Thoracic aorta (tissue), 2 donors: ENCODE data around the gene CACYBP. TPM values are rescaled to one million over a fixed set of nuclear protein-coding genes. Genes with fewer than 3 reads are reported as not detected.

Experiments used
- ATAC-seq: fragments of 150-250 bp; one replicate; pipeline ENCODE4 v1.8.0; 2017; ENCODE audit warnings: low read depth; ENCODE audit not compliant: insufficient number of reproducible peaks, low FRiP score
- DNase-seq: peaks from one replicate; pipeline ENCODE4 v3.0.0-alpha.2; 2020; ENCODE audit warnings: low spot score
- H3K27ac ChIP-seq, 2 donors: fragments of 200-600 bp; sonication (generic); 1 replicate in 1 of 2; 2 replicates in 1 of 2; pipeline ENCODE4 v1.5.1; 2016; ENCODE audit warnings: mild to moderate bottlenecking in 2 of 2, moderate library complexity in 2 of 2
- H3K27me3 ChIP-seq: fragments of 200-600 bp; sonication (generic); replicated peaks from 2 replicates; pipeline ENCODE4 v1.6.0; 2016; ENCODE audit warnings: mild to moderate bottlenecking; ENCODE audit not compliant: insufficient read depth
- H3K36me3 ChIP-seq: fragments of 200-600 bp; sonication (generic); one replicate; pipeline ENCODE4 v1.5.1; 2016
- H3K4me1 ChIP-seq, 2 donors: fragments of 200-600 bp; sonication (generic); 1 replicate in 1 of 2; 2 replicates in 1 of 2; pipeline versions ENCODE4 v1.5.1 to v1.6.0; 2016; ENCODE audit warnings: low read depth in 2 of 2, mild to moderate bottlenecking in 1 of 2; ENCODE audit not compliant: control insufficient read depth in 1 of 2
- H3K4me3 ChIP-seq: fragments of 200-600 bp; sonication (generic); 2 replicates; pipeline ENCODE4 v1.5.1; 2016; ENCODE audit warnings: mild to moderate bottlenecking
- H3K9me3 ChIP-seq: fragments of 200-600 bp; sonication (generic); 2 replicates; pipeline ENCODE4 v1.5.1; 2016
- total RNA-seq, 2 donors: library from RNA; depleted of rRNA; stranded (reverse); fragments of >200 nt; gene quantifications; one replicate each; pipeline versions ENCODE4 v1.1.0 to v1.2.3, GENCODE V29; 2016
- TF ChIP-seq, protein P1 (sequence below): fragments of 200-600 bp; sonication (generic); IDR thresholded peaks from one replicate; pipeline ENCODE4 v1.5.1; 2019; ENCODE audit warnings: antibody characterized with exemption

CACYBP gene
- total RNA-seq, 2 donors from 2014 or later: 54.8 to 55.0 TPM

DNA sequence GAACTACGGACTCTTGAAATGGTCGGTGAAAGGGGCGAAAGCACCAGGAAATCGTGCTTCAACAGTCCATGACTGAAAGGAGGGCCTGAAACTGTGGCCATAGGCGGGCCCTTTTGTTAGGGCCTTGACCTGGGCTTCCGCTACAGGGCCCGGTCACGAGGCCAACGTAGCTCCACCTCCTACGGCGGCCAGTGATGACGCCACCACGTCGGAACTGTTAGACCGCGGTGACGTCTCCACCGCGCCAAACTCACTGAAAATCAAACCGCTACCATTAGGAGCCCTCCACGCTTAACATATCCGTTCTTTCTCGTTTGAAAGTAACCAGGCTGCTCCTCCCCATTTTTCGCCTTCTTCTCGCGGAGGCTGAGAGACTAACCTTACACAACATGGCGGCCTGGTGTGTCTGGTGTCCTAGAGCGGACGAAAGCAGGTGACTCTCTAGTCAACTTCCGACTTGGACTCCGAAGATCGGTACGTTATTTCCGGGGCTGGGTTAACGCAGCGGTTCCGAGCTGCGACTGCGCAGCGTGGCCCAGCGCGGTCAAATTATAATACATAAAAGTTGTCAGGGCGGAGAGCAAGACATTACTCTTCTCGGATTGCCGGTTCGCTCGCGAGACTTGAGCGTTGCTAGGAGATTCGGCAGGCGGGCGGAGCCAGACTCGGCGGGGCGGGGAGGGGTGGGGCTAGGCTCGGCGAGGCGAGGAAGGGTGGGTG is 371 bp upstream of the CACYBP start:
- Histone ChIP-seq H3K27ac (peak overlapping the region; percentile 96 to 97), H3K4me3 (peak overlapping the region; percentile 95), H3K27me3 (no peaks in the 10 kb centered on the region), H3K36me3 (no peaks in the 10 kb centered on the region), H3K4me1 (peaks cover 15 to 43% of the 10 kb centered on the region in 2 donors), H3K9me3 (no peaks in the 10 kb centered on the region)
- ATAC-seq (peak; percentile 96), DNase-seq (peak; percentile 88)
- TF ChIP-seq, protein P1, sequence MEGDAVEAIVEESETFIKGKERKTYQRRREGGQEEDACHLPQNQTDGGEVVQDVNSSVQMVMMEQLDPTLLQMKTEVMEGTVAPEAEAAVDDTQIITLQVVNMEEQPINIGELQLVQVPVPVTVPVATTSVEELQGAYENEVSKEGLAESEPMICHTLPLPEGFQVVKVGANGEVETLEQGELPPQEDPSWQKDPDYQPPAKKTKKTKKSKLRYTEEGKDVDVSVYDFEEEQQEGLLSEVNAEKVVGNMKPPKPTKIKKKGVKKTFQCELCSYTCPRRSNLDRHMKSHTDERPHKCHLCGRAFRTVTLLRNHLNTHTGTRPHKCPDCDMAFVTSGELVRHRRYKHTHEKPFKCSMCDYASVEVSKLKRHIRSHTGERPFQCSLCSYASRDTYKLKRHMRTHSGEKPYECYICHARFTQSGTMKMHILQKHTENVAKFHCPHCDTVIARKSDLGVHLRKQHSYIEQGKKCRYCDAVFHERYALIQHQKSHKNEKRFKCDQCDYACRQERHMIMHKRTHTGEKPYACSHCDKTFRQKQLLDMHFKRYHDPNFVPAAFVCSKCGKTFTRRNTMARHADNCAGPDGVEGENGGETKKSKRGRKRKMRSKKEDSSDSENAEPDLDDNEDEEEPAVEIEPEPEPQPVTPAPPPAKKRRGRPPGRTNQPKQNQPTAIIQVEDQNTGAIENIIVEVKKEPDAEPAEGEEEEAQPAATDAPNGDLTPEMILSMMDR: no peak

DNA sequence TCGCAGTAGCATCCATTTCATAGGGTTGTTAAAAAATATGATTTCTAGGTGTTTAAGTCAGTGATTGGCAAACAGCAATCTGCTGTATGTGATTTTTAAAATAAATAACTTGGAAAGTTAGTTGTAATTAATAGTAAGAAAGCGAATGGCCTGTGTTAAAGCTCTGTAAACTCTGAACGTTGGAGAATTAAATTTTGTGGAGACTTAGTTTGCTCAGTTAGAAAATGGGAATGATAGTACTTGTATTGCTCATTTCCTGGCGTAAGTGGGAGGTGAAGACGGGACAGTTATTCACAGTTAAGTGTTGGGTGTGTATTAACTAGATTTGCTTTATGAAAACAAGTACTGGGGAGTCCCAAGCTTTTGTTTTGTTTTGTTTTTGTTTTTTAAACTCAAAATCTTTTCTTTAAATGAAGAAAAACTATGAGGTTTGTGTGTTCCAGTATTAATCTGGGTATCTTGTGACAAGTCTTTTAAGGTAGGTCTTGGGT is 995 bp downstream of the CACYBP start:
- ATAC-seq: no peak
- Histone ChIP-seq H3K36me3 (peaks cover 3% of the 10 kb centered on the region), H3K4me1 (peaks cover 15 to 43% of the 10 kb centered on the region in 2 donors), H3K27ac (peak overlapping the region; percentile 22 to 97), H3K27me3 (no peaks in the 10 kb centered on the region), H3K9me3 (no peaks in the 10 kb centered on the region), H3K4me3 (peak overlapping the region; percentile 95)
- DNase-seq: no peak
- TF ChIP-seq, protein P1: no peak

DNA sequence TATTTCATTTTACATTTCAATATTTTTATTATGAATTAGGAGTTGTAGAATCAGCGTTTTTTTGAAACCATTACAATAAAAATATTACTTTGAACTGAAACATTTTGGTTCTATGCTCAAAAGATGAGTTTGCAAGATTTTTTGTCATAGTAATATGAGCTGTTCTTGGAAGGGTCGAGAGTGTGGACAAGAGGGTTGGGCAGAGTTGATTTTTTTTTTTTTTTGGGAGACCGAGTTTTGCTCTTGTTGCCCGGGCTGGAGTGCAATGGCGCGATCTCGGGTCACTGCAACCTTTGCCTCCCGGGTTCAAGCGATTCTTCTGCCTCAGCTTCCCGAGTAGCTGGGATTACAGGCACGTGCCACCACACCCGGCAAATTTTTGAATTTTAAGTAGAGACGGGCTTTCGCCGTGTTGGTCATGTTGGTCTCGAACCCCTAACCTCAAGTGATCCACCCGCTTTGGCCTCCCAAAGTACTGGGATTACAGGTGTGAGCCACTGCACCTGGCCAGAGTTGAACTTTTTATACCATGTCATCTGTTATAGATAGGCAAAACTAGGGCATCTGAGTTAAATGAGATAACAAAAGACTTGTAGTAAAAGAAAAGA is 3.3 kb downstream of the CACYBP start:
- no peak overlapping the region for H3K27ac ChIP-seq
- H3K27me3 ChIP-seq: no peaks in the 10 kb centered on the region

DNA sequence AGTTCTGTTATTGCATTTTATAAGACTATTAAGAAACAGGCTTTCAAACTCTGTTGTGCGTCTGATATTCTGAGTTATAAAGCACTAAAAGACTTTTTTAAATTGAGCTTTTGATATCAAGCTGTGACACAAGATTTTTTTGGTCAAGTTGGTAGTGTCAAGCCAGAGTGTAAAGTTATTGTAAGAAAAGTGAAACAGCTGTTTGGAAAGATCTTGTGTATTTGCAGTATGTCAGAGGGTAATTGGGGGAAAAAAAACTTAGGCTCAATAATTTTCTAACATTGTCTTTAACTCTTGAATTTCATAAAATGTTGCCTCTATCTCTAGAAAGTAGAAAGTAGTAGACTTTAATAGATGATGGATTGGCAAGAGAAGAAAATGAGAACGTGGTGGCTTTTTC is 3.8 kb downstream of the CACYBP start:
- H3K27ac ChIP-seq: no peak overlapping the region
- DNase-seq (no peak), ATAC-seq (no peak)
- peaks cover 15 to 36% of the 10 kb centered on the region in 2 donors for H3K4me1 ChIP-seq
- H3K27me3 ChIP-seq: no peaks in the 10 kb centered on the region
- H3K9me3 ChIP-seq: no peaks in the 10 kb centered on the region
- peaks cover 3% of the 10 kb centered on the region for H3K36me3 ChIP-seq
- TF ChIP-seq, protein P1: no peak
- no peak overlapping the region for H3K4me3 ChIP-seq

More for the DNA sequence above, 3.3 kb downstream of the CACYBP start:
- H3K4me1 ChIP-seq: peaks cover 15 to 36% of the 10 kb centered on the region in 2 donors
- no peaks in the 10 kb centered on the region for H3K9me3 ChIP-seq
- TF ChIP-seq, protein P1: no peak
- H3K4me3 ChIP-seq: no peak overlapping the region
- no peak for DNase-seq
- no peak for ATAC-seq
- peaks cover 3% of the 10 kb centered on the region for H3K36me3 ChIP-seq

DNA sequence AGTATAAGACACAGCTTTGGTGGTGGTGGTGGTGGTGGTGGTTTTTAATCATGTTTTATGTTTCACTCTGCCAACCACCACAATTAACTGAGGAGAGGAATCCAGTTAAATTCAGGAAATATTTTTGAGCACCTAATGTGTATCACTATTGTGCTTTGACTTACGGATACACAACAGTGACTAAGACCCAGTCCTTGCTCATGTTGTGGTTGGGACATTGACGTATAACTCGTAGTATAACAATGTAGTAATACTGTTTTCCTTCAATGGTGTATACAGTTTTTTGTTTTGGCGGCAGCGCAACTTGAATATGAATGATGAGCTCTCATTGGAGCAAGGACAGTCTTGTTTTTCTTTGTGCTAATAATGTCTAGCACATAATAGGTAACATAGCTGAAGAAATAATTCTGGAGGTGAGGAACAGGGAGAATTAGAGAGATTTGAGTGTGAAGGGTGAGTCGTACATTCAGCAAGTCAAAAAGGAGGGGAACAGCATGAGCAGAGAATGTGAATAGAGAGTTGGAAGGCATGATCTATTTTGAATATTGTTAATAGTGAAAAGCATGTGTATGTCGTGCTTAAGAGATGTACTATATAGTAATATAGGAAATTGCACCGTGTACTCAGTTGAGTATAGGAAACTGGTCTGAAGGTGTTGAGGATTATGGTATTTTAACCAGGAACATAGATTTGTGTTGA is 5.5 kb downstream of the CACYBP start:
- Histone ChIP-seq H3K4me3 (no peak overlapping the region), H3K27ac (no peak overlapping the region), H3K9me3 (no peaks in the 10 kb centered on the region), H3K27me3 (no peaks in the 10 kb centered on the region), H3K36me3 (peaks cover 3% of the 10 kb centered on the region), H3K4me1 (peaks cover 18 to 33% of the 10 kb centered on the region in 2 donors)
- TF ChIP-seq, protein P1: no peak
- no peak for ATAC-seq
- no peak for DNase-seq
